Measurements from ENCODE around the gene GLRX5.
A peak's percentile ranks its signal among the peaks of the same experiment; 100 is the strongest.

GLRX5 gene

DNA sequence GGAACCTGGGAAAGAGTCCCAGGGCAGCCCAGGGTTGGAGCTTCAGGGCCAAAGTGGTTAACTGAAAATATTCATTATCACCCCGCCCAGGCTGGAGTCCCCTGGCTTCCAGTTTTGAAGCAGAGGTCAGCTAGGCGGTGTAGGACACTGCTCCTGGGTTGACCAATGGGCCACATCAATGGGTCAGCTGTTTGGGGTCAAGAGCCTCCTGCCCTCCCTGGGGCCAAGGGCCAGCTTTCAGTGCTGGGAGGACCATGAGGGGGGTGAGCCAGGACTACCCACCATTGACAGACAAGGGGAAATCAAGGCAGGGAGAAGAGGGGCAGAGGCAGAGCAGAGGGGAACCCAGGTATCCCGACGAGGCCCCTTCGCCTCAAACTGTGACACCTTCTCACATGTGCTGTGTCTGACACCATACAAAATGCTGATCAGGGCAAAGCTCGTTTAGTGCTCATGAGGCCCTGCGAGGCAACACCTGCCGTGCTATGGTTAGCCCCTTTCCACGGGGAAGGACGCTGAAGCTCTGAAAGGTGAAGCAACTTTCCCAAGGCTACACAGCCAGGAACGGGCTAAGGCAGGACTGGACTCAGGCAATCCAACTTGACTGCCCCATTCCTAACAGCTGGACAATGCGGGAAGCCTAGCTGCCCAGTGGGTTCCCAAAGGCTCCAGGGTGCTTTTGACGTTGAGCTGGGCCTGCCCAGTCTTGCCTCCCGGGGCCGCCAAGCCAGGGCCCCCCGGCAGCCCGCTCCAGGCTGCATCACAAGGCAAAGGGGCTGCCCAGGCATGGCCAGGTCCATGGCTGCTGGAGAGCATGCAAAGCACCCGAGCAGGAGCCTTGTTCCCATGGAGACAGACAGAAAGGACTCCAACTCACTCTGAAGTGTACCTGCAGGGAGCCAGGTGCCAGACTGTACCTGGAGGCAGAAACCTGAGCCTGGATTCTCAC is 20.4 kb upstream of the GLRX5 start:
- no peak for ATAC-seq (ENCODE audit: insufficient read depth, low read depth)
- no peaks in the 10 kb centered on the region for H3K9me3 ChIP-seq (ENCODE audit: insufficient read depth, low read length, severe bottlenecking)
- no peak overlapping the region for H3K9ac ChIP-seq (ENCODE audit: low read depth, low read length)
- DNase-seq: no peak
- H3K4me3 ChIP-seq (ENCODE audit: low read depth in 1 of 2, low read length in 2 of 2): no peak overlapping the region
- peaks cover 7% of the 10 kb centered on the region for H3K4me1 ChIP-seq (ENCODE audit: insufficient read depth, low read length)
- H3K36me3 ChIP-seq (ENCODE audit: insufficient read depth, low read length): no peaks in the 10 kb centered on the region
- no peaks in the 10 kb centered on the region; the same call in 1 of the 2 replicates for H4K20me1 ChIP-seq (ENCODE audit: insufficient read depth, low read length)
- no peak overlapping the region for H3K4me2 ChIP-seq (ENCODE audit: insufficient read depth, low read length)
- H2AFZ ChIP-seq (ENCODE audit: low read depth, low read length): no peak overlapping the region
- peaks cover 16% of the 10 kb centered on the region for H3K27me3 ChIP-seq (ENCODE audit: insufficient read depth, low read length, poor library complexity)
- H3K79me2 ChIP-seq (ENCODE audit: insufficient read depth, low read length): no peaks in the 10 kb centered on the region
- no peak for TF ChIP-seq EZH2 (IDR thresholded peaks at IDR 0.05; ENCODE audit: borderline replicate concordance, low read depth, low read length, severe bottlenecking)
- TF ChIP-seq, protein P1, sequence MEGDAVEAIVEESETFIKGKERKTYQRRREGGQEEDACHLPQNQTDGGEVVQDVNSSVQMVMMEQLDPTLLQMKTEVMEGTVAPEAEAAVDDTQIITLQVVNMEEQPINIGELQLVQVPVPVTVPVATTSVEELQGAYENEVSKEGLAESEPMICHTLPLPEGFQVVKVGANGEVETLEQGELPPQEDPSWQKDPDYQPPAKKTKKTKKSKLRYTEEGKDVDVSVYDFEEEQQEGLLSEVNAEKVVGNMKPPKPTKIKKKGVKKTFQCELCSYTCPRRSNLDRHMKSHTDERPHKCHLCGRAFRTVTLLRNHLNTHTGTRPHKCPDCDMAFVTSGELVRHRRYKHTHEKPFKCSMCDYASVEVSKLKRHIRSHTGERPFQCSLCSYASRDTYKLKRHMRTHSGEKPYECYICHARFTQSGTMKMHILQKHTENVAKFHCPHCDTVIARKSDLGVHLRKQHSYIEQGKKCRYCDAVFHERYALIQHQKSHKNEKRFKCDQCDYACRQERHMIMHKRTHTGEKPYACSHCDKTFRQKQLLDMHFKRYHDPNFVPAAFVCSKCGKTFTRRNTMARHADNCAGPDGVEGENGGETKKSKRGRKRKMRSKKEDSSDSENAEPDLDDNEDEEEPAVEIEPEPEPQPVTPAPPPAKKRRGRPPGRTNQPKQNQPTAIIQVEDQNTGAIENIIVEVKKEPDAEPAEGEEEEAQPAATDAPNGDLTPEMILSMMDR (IDR thresholded peaks at IDR 0.05; ENCODE audit: borderline replicate concordance, extremely low read depth, low read length, poor library complexity, severe bottlenecking): no peak
- no peak overlapping the region for H3K27ac ChIP-seq (ENCODE audit: low read length)

DNA sequence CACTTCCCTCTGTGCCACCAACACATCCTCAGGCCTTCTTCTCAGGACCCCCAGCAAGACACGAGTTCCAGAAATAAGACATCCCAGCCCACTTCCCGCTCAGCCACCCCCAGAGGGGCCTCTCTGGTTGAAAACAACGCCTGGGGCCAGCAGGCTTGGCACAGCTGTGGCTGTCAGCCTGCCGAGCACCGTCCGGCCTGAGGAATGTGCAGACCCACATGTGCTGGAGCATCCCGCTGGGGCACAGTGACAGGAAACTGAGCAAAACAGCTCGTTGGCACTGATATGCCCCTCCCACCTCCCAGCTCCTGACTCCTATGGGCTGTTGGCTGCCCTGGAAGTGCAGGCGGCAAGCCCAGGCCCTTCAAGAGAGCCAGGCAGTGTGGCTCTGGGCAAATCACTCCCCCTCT is 19.8 kb upstream of the GLRX5 start:
- no peak for ATAC-seq (ENCODE audit: insufficient read depth, low read depth)
- no peak for DNase-seq
- no peaks in the 10 kb centered on the region for H3K79me2 ChIP-seq (ENCODE audit: insufficient read depth, low read length)
- H3K4me1 ChIP-seq (ENCODE audit: insufficient read depth, low read length): peaks cover 14% of the 10 kb centered on the region
- H3K4me2 ChIP-seq (ENCODE audit: insufficient read depth, low read length): no peak overlapping the region
- no peak for TF ChIP-seq EZH2 (IDR thresholded peaks at IDR 0.05; ENCODE audit: borderline replicate concordance, low read depth, low read length, severe bottlenecking)
- TF ChIP-seq, protein P1 (IDR thresholded peaks at IDR 0.05; ENCODE audit: borderline replicate concordance, extremely low read depth, low read length, poor library complexity, severe bottlenecking): no peak
- H3K4me3 ChIP-seq (ENCODE audit: low read depth in 1 of 2, low read length in 2 of 2): no peak overlapping the region
- H3K9me3 ChIP-seq (ENCODE audit: insufficient read depth, low read length, severe bottlenecking): no peaks in the 10 kb centered on the region
- H2AFZ ChIP-seq (ENCODE audit: low read depth, low read length): no peak overlapping the region
- H3K27ac ChIP-seq (ENCODE audit: low read length): no peak overlapping the region
- H3K36me3 ChIP-seq (ENCODE audit: insufficient read depth, low read length): no peaks in the 10 kb centered on the region
- no peaks in the 10 kb centered on the region; the same call in 1 of the 2 replicates for H4K20me1 ChIP-seq (ENCODE audit: insufficient read depth, low read length)
- no peak overlapping the region for H3K9ac ChIP-seq (ENCODE audit: low read depth, low read length)
- H3K27me3 ChIP-seq (ENCODE audit: insufficient read depth, low read length, poor library complexity): peaks cover 16% of the 10 kb centered on the region

DNA sequence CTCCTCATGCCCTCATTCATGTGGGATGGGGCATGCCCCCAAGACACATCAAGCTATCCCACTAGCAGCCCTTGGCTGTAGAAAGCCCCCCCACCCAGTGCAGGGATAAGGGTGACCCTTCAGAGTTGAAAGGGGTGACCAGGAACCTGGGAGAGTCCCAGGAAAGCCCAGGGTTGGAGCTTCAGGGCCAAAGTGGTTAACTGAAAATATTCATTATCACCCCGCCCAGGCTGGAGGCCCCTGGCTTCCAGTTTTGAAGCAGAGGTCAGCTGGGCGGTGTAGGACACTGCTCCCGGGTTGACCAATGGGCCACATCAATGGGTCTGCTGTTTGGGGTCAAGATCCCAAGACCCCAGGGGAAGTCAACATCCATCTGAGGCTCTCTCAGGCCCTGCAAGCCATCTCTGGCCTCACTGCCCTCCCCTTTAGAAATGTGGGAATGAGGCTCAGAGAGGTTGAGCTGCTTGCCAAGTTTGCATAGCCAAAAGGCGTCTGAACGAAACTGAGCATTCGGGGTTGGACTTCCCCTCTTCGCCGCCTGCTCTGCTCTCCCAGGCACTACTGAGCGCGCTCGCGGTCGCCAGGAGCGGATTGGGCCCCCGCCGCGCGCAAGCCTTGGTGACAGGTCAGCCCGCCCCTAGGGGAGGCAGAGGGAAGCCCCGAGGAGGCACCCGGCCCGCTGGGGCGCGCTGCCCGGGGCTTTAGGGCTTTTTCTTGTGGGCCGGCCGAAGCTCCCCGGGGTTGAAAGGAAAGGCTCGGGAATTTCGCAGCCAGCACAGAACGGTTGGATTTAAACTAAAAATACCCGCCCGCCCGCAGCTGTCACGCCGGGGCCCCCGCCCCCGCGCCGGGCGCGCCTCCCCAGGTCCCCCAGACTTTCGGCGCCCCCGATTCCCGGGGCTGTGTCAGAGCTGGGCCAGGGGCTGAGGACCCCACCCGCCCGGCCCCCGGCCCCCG is 19.0 kb upstream of the GLRX5 start:
- no peaks in the 10 kb centered on the region for H3K36me3 ChIP-seq (ENCODE audit: insufficient read depth, low read length)
- no peaks in the 10 kb centered on the region; the same call in 1 of the 2 replicates for H4K20me1 ChIP-seq (ENCODE audit: insufficient read depth, low read length)
- ATAC-seq (ENCODE audit: insufficient read depth, low read depth) (peak; percentile 88), DNase-seq (peak; percentile 67)
- H3K4me1 ChIP-seq (ENCODE audit: insufficient read depth, low read length): peaks cover 18% of the 10 kb centered on the region
- peak overlapping the region; percentile 46 for H3K4me2 ChIP-seq (ENCODE audit: insufficient read depth, low read length)
- no peaks in the 10 kb centered on the region for H3K79me2 ChIP-seq (ENCODE audit: insufficient read depth, low read length)
- TF ChIP-seq, protein P1 (IDR thresholded peaks at IDR 0.05; ENCODE audit: borderline replicate concordance, extremely low read depth, low read length, poor library complexity, severe bottlenecking): no peak
- TF ChIP-seq EZH2 (IDR thresholded peaks at IDR 0.05; ENCODE audit: borderline replicate concordance, low read depth, low read length, severe bottlenecking): no peak
- H3K9me3 ChIP-seq (ENCODE audit: insufficient read depth, low read length, severe bottlenecking): no peaks in the 10 kb centered on the region
- peaks cover 16% of the 10 kb centered on the region for H3K27me3 ChIP-seq (ENCODE audit: insufficient read depth, low read length, poor library complexity)
- H2AFZ ChIP-seq (ENCODE audit: low read depth, low read length): 0 out of 2 replicates have a peak overlapping the region, but pooled peaks have one; percentile 10
- no peak overlapping the region for H3K27ac ChIP-seq (ENCODE audit: low read length)
- no peak overlapping the region for H3K9ac ChIP-seq (ENCODE audit: low read depth, low read length)
- H3K4me3 ChIP-seq (ENCODE audit: low read depth in 1 of 2, low read length in 2 of 2): no peak overlapping the region; a peak in 1 of 4 replicates
